ENCODE data around the gene GARRE1.
"Not testable (repeated sequence)": the region's sequence is repeated elsewhere in the genome, so short reads cannot be mapped to it uniquely, and the experiment has no call there.

GARRE1 gene

GRCh38 chr19:34231439-34231838, 22.9 kb upstream of the GARRE1 start:
- no peak for DNase-seq

- DNase-seq = no peak
These were observed 21.5 kb upstream of the GARRE1 start for GRCh38 chr19:34232566-34233481.

- DNase-seq = no peak
These were observed 18.9 kb upstream of the GARRE1 start for GRCh38 chr19:34235425-34235940.

GRCh38 chr19:34236035-34236987, 18.0 kb upstream of the GARRE1 start:
- no peak for DNase-seq

GRCh38 chr19:34237283-34237682, 17.1 kb upstream of the GARRE1 start:
- no peak for DNase-seq

GRCh38 chr19:34237939-34238338, 16.4 kb upstream of the GARRE1 start:
- DNase-seq = no peak

- no peak for DNase-seq
These were observed 12.6 kb upstream of the GARRE1 start for GRCh38 chr19:34241513-34242337.

GRCh38 chr19:34243138-34243875, 11.0 kb upstream of the GARRE1 start:
- not testable (repeated sequence) for DNase-seq

GRCh38 chr19:34243876-34244578, 10.3 kb upstream of the GARRE1 start:
- DNase-seq = no peak

GRCh38 chr19:34244611-34245299, 9.6 kb upstream of the GARRE1 start:
- DNase-seq = no peak

- DNase-seq = no peak
These were observed 8.0 kb upstream of the GARRE1 start for GRCh38 chr19:34246340-34246739.

- no peak for DNase-seq
These were observed 5.4 kb upstream of the GARRE1 start for GRCh38 chr19:34248941-34249340.

GRCh38 chr19:34253167-34253566, 1.2 kb upstream of the GARRE1 start:
- not testable (repeated sequence) for DNase-seq

GRCh38 chr19:34253681-34254045, 691 bp upstream of the GARRE1 start:
- not testable (repeated sequence) for DNase-seq

GRCh38 chr19:34254698-34255432, 511 bp downstream of the GARRE1 start:
- DNase-seq = peak; percentile 55

GRCh38 chr19:34255546-34255945, 1.2 kb downstream of the GARRE1 start:
- DNase-seq = no peak

- DNase-seq = no peak
These were observed 2.6 kb downstream of the GARRE1 start for GRCh38 chr19:34256835-34257558.

GRCh38 chr19:34257559-34257924, 3.2 kb downstream of the GARRE1 start:
- DNase-seq = no peak
